ENCODE data around the gene ZNF22.

DNA sequence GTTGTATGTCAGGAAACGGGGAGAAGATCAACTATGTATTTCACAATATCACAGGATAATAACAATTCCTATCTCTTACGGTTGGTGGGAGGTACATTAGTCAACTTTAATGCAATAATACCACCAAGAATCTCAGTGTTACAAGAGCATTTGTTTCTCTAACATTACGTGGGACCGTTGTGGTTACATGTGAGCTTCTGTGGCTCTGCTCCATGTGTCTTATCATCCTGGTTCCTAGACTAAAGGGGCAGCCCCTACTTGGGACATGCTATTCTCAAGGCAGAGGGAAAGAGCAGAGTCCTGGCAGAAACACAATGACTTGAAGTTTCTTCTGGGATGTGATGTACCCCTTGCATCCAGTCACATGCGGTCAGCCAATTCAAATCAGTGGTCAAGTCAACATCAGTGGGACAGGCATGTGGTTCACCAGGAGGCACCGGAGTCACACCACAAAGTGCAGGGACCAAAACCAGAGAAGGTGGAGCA lies 2.5 kb upstream of the ZNF22 start:
- TF ChIP-seq, protein P1, sequence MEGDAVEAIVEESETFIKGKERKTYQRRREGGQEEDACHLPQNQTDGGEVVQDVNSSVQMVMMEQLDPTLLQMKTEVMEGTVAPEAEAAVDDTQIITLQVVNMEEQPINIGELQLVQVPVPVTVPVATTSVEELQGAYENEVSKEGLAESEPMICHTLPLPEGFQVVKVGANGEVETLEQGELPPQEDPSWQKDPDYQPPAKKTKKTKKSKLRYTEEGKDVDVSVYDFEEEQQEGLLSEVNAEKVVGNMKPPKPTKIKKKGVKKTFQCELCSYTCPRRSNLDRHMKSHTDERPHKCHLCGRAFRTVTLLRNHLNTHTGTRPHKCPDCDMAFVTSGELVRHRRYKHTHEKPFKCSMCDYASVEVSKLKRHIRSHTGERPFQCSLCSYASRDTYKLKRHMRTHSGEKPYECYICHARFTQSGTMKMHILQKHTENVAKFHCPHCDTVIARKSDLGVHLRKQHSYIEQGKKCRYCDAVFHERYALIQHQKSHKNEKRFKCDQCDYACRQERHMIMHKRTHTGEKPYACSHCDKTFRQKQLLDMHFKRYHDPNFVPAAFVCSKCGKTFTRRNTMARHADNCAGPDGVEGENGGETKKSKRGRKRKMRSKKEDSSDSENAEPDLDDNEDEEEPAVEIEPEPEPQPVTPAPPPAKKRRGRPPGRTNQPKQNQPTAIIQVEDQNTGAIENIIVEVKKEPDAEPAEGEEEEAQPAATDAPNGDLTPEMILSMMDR (IDR thresholded peaks at IDR 0.05) = no peak
- no peak for TF ChIP-seq POLR2A (IDR thresholded peaks at IDR 0.05)
